Measurements from ENCODE around the gene TACC2.
A peak's percentile ranks its signal among the peaks of the same experiment; 100 is the strongest.

The TACC2 gene

DNA sequence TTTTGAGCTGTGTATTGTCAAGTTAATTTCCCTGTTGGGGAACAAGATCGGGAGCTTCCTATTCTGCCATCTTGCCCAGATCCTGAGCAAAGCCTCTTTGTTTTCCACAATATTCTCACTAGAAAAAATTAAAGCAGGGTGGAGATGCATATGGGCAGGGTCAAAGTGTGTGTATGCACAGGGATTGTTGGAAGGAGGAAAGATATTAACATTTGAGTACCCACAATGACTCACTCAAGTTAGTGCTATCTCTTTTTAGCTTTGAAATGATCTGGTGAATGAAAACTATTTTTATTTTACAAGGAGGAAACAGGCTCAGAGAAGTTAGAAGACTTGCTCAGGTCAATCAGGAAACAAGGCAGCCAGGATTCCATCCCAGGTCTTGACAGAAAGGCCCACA is 275.5 kb downstream of the TACC2 start:
- no peak overlapping the region for H3K4me3 ChIP-seq (ENCODE audit: low read depth, low read length)
- TF ChIP-seq, protein P1, sequence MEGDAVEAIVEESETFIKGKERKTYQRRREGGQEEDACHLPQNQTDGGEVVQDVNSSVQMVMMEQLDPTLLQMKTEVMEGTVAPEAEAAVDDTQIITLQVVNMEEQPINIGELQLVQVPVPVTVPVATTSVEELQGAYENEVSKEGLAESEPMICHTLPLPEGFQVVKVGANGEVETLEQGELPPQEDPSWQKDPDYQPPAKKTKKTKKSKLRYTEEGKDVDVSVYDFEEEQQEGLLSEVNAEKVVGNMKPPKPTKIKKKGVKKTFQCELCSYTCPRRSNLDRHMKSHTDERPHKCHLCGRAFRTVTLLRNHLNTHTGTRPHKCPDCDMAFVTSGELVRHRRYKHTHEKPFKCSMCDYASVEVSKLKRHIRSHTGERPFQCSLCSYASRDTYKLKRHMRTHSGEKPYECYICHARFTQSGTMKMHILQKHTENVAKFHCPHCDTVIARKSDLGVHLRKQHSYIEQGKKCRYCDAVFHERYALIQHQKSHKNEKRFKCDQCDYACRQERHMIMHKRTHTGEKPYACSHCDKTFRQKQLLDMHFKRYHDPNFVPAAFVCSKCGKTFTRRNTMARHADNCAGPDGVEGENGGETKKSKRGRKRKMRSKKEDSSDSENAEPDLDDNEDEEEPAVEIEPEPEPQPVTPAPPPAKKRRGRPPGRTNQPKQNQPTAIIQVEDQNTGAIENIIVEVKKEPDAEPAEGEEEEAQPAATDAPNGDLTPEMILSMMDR (conservative IDR thresholded peaks at IDR 0.05; ENCODE audit: low read depth, low read length) = no peak
- DNase-seq (ENCODE audit: low read depth) = peak; percentile 36

DNA sequence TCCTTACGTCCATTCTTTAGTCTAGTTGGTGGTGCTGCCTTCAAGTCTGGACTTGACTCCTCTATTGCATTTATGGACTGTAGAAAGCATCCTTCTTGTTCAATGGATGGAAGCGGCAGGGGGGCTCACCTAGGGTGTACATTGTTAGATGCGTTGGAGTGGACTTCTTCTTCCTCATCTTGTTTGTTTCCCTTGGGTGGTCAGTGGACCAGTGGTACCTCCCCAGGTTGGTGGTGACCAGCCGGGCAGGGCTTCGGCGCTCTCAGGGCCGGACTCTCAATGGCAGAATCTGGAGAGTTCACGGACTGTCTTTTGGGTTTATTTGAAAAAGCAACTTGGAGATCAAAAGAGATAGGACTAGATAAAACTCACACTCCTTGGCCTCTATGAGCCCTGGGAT is 276.0 kb downstream of the TACC2 start:
- TF ChIP-seq, protein P1 (conservative IDR thresholded peaks at IDR 0.05; ENCODE audit: low read depth, low read length) = no peak
- DNase-seq (ENCODE audit: low read depth) = no peak
- H3K4me3 ChIP-seq (ENCODE audit: low read depth, low read length) = no peak overlapping the region

DNA sequence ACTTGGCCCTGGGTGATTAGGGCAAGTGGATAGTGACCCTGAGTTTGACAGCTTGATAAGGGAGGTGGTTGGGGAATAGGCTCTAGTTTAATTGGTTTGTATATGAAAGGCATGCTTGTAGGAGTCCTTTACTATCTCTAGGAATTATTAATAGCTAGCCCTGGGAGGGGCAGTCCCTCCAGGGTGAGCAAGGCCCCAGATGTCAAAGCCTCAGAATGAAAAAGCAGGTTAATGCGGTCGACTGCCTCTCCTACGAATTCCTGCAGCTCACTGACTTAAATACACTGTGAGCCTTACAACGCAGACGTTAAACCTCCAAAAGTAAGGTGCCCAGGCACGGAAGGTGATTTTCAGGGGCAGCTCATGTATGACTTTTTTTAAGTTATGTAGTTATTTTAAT is 276.9 kb downstream of the TACC2 start:
- no peak overlapping the region for H3K4me3 ChIP-seq (ENCODE audit: low read depth, low read length)
- no peak for DNase-seq (ENCODE audit: low read depth)
- TF ChIP-seq, protein P1 (conservative IDR thresholded peaks at IDR 0.05; ENCODE audit: low read depth, low read length) = no peak

DNA sequence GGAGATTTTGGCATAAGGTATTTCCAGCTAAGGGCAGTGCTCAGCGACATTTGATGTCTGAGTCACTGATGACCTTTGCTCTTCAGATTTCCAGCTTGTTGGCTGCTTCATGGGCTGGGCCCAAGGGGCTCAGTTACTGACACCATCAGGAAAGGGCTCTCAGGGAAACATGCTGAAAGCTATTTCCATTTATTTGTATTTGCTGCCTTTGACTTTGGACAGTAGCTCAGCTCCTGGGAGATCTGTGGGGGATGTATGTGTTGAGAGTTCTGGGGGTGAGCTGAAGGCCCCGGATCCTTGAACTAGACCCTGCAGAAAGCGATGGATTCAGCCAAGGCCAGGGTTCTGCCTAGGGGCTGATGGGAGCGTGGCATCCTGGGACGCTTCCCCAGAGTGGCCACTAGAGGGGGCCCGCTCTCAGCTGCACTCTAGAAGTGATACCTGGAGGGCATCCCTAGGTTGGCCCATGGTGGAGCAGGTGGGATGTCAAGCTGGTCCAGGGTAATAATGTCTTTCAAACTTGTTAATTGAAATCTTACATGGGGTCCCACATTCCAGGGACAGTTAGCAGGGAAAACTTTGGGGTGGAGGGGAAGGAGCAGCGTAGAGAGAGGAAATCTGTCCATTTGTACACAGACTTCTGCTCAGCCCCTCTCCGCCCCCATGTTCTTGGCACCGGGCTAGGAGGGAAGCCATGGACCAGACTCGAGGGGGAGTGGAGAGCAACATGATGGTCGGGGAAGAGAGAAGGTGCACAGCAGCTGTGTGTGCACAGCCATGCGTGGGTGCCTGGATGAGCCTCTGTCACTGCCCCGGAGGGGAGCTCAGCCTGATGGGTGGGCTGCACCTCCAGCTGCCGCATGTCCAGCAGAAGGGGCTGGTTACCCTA is 279.1 kb downstream of the TACC2 start:
- peak; percentile 56 for DNase-seq (ENCODE audit: low read depth)

DNA sequence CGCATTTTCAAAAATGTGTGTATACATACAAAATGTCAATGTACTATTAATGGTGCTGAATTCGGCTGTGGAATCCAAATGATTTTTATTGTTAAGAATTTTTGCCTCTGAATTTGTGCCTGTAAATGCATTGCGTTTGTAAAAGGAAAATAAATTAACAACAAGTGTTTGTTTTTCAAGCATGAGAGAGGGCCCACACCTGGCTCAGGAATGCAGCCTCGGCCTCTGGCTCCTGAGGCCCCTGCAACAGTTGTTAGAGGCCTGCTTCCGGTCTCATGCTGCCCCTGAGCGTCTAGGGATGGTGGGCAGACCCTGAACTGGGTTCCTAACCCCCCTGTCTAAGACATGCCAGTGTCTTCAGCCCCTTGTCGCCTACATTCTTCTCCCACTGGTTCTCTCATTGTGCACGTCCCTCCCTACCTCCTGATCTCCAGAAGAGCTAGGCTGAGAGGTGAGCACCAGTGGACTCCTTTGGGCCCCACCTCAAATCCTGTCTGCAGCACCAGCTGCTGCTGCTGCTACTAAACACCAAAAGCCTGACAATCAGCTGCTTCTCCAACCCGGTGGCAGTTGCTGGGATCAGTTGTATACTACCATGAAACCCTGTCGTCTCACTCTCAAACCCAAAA is 280.2 kb downstream of the TACC2 start:
- no peak for DNase-seq (ENCODE audit: low read depth)
- H3K4me3 ChIP-seq (ENCODE audit: low read depth, low read length) = no peak overlapping the region
- TF ChIP-seq, protein P1 (conservative IDR thresholded peaks at IDR 0.05; ENCODE audit: low read depth, low read length) = no peak

More for the DNA sequence above, 279.1 kb downstream of the TACC2 start:
- no peak overlapping the region for H3K4me3 ChIP-seq (ENCODE audit: low read depth, low read length)
- TF ChIP-seq, protein P1 (conservative IDR thresholded peaks at IDR 0.05; ENCODE audit: low read depth, low read length) = peak; percentile 98

DNA sequence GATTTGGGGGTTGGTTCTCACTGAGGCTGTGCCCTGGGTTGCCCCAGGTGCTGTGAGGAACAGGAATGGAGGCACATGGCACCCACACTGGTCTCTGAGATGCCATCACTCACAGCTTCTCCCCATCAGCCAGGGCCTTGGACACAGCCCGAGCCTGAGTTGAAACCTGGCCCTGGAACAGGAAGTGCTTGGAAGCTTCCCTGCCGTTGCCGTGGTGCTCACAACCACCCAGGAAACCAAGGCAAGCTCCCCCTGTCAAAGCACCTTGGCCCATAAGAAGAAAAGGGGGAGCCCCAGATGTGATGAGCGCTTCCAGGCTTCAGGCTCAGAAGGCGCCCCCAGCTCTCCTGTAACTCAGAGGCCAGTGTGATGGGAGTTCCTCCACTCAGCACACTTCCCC is 282.1 kb downstream of the TACC2 start, which contains the start of gene BTBD16:
Gene BTBD16 (plus strand): TSS at position 221 of the 400 bp plus-strand sequence. CDS start 3,786 bp downstream, outside the sequence.
- no peak for DNase-seq (ENCODE audit: low read depth)
- no peak within 1 kb of the TSS for H3K4me3 ChIP-seq (ENCODE audit: low read depth, low read length)
- TF ChIP-seq, protein P1 (conservative IDR thresholded peaks at IDR 0.05; ENCODE audit: low read depth, low read length) = no peak
